ENCODE results near the gene CTRB1. TPM values are rescaled to one million over a fixed set of nuclear protein-coding genes. Genes with fewer than 3 reads are reported as not detected.

CTRB1 gene
- total RNA-seq, 2 experiments from 2014 or later = not detected

DNA sequence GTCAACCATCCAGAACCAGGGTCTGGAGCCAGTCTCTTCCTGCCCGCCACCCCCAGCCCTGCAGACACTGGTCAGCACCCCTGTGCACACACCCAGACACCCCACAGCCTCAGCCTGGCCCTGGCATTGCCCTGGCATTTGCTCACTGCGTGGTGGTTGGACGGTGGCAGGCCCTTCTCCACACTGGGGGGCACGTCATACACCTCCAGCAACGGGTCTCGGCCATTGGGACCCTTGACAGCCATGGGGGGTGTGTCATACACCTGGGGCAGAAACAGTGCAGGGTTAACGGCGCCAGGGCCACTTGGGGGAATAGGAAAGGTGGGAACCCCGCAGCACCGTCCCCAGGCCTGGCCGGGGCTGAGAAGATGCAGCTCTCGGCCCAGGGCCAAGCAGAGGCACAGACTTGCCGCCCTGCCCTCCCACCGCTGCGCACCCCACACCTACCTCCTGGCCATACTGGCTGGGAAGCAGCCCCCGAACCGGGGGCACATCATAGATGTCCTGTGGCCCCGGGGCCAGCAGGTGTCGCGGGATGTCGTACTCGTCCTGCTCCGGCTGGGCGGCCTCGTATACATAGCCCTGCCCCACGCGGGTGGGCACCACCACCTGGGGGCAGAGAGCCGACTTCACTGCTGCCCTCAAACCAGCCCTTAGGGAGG, 18.1 kb downstream of the CTRB1 start:
- CTCF ChIA-PET = interaction anchor here (1.4 to 5.2 kb wide), 4 partner anchors 11 to 148 kb away, joined by 3 to 88 read pairs (median 4); no protein-coding TSS in a partner anchor
- POLR2A ChIA-PET = no interaction called here
- no peak overlapping the region for H3K4me3 Mint-ChIP-seq
- peaks cover 1% of the 10 kb centered on the region for H3K27me3 Mint-ChIP-seq
- H3K9me3 Mint-ChIP-seq = no peaks in the 10 kb centered on the region
- no peaks in the 10 kb centered on the region for H3K36me3 Mint-ChIP-seq (ENCODE audit: low read depth)
- no peak overlapping the region for H3K27ac Mint-ChIP-seq
- ATAC-seq = no peak
- peaks cover 5% of the 10 kb centered on the region for H3K4me1 Mint-ChIP-seq (ENCODE audit: low read depth)
- TF ChIP-seq, protein P1, sequence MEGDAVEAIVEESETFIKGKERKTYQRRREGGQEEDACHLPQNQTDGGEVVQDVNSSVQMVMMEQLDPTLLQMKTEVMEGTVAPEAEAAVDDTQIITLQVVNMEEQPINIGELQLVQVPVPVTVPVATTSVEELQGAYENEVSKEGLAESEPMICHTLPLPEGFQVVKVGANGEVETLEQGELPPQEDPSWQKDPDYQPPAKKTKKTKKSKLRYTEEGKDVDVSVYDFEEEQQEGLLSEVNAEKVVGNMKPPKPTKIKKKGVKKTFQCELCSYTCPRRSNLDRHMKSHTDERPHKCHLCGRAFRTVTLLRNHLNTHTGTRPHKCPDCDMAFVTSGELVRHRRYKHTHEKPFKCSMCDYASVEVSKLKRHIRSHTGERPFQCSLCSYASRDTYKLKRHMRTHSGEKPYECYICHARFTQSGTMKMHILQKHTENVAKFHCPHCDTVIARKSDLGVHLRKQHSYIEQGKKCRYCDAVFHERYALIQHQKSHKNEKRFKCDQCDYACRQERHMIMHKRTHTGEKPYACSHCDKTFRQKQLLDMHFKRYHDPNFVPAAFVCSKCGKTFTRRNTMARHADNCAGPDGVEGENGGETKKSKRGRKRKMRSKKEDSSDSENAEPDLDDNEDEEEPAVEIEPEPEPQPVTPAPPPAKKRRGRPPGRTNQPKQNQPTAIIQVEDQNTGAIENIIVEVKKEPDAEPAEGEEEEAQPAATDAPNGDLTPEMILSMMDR (IDR thresholded peaks at IDR 0.05) = no peak
- no peak for DNase-seq
- intact Hi-C loops (cut with micrococcal nuclease) = no loop called here

GRCh38 chr16:75237398-75238131, 18.8 kb downstream of the CTRB1 start:
- TF ChIP-seq, protein P1 (IDR thresholded peaks at IDR 0.05) = no peak
- DNase-seq (no peak), ATAC-seq (no peak)
- Mint-ChIP-seq H3K27ac (no peak overlapping the region), H3K9me3 (no peaks in the 10 kb centered on the region), H3K36me3 (ENCODE audit: low read depth) (no peaks in the 10 kb centered on the region), H3K4me3 (no peak overlapping the region), H3K4me1 (ENCODE audit: low read depth) (peaks cover 5% of the 10 kb centered on the region), H3K27me3 (peaks cover 1% of the 10 kb centered on the region)
- intact Hi-C loops (cut with micrococcal nuclease) = no loop called here
- ChIA-PET POLR2A (no interaction called here), CTCF (interaction anchor here (5.2 kb wide), 1 partner anchor 38 kb away, joined by 88 read pairs; no protein-coding TSS in a partner anchor)

- Mint-ChIP-seq H3K4me3 (no peak overlapping the region), H3K4me1 (ENCODE audit: low read depth) (peaks cover 5% of the 10 kb centered on the region), H3K27ac (no peak overlapping the region), H3K27me3 (peaks cover 1% of the 10 kb centered on the region), H3K9me3 (no peaks in the 10 kb centered on the region), H3K36me3 (ENCODE audit: low read depth) (no peaks in the 10 kb centered on the region)
- POLR2A ChIA-PET = no interaction called here
- TF ChIP-seq, protein P1 (IDR thresholded peaks at IDR 0.05) = no peak
- ATAC-seq (no peak), DNase-seq (no peak)
- CTCF ChIA-PET = interaction anchor here (1.1 kb wide), 1 partner anchor 133 kb away, joined by 3 read pairs; no protein-coding TSS in a partner anchor
- intact Hi-C loops (cut with micrococcal nuclease) = no loop called here
Measured at GRCh38 chr16:75238132-75238852, 19.5 kb downstream of the CTRB1 start.

GRCh38 chr16:75238853-75239541, 20.2 kb downstream of the CTRB1 start:
- CTCF ChIA-PET = interaction anchor here (0.8 to 1.1 kb wide), 2 partner anchors 39 to 132 kb away, joined by 3 read pairs; no protein-coding TSS in a partner anchor
- Mint-ChIP-seq H3K4me1 (ENCODE audit: low read depth) (peaks cover 4% of the 10 kb centered on the region), H3K4me3 (no peak overlapping the region)

More at GRCh38 chr16:75238853-75239541, 20.2 kb downstream of the CTRB1 start:
- TF ChIP-seq, protein P1 (IDR thresholded peaks at IDR 0.05) = no peak
- POLR2A ChIA-PET = no interaction called here
- ATAC-seq = no peak
- DNase-seq = no peak
- Mint-ChIP-seq H3K27ac (no peak overlapping the region), H3K36me3 (ENCODE audit: low read depth) (no peaks in the 10 kb centered on the region), H3K9me3 (no peaks in the 10 kb centered on the region), H3K27me3 (peaks cover 1% of the 10 kb centered on the region)
- intact Hi-C loops (cut with micrococcal nuclease) = no loop called here
